ENCODE data around the gene CSDE1.

Gene CSDE1

DNA sequence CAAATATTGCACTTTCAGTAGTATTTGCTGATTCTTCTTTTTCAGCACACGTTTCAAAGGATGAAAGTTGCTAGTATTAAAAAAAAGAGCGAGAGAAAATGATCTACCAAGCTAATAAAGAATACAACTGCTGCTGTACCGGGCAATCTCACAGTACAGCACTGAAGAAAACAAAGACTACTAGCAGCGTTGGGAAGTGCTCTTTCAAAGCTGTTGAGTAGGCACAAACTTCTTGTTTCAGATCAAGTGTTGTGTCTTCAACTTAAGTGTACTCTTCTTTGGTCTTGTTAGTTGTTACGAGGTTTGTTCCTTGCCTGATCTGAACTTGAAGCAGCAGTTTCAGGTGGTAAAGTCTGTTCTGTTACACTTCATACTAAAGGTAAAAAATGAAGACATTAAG is 7.9 kb downstream of the CSDE1 start:
- DNase-seq (ENCODE audit: low spot score) = no peak

DNA sequence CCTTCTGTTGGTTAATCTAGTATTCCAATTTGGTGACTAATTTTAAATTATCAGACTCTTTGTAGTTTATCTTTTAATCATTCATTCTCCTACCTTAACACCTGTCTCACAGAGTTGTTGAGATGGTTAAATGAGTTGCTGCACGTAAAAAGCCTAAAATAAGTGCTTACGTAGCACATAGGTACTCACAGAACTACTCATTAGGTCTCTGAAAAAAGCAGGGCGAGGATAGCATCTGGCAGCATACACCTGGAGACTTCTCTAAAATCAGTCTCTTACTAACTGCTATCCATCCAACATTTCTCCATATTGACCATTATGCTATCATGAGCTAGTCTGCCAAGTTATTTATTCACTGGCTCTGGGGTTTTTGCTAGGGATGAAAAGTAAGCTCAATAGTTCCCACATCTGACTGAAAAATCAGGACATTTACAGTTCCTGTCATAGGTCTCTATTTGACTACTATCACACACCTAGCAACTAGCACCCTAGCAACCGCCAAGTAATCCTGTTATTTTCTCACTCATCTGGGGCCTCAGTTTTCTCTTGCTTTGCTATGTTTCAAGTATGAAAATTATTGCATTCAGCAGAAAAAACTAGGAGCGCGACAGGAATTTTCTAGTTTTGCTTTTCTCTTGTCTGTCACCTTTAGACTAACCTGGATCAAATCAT is 11.2 kb downstream of the CSDE1 start:
- no peak for DNase-seq (ENCODE audit: low spot score)

DNA sequence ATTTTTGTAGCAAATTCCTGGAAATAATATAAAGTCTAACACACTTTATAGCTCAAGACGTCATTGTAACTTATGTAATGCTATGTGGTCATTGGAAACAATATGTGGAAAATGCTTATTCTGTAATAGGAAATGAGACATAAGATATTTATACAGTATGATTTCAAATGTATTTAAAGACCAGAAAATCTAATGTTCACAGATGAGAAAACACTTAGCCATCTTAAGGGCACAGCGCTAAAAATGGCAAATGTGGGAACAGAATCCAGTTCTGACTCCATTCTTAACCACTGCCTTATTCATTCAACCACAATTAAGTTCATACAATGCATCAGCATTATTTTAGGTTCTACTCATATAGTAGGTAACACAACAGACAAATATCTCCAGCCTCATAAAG is 12.5 kb downstream of the CSDE1 start:
- no peak for DNase-seq (ENCODE audit: low spot score)

DNA sequence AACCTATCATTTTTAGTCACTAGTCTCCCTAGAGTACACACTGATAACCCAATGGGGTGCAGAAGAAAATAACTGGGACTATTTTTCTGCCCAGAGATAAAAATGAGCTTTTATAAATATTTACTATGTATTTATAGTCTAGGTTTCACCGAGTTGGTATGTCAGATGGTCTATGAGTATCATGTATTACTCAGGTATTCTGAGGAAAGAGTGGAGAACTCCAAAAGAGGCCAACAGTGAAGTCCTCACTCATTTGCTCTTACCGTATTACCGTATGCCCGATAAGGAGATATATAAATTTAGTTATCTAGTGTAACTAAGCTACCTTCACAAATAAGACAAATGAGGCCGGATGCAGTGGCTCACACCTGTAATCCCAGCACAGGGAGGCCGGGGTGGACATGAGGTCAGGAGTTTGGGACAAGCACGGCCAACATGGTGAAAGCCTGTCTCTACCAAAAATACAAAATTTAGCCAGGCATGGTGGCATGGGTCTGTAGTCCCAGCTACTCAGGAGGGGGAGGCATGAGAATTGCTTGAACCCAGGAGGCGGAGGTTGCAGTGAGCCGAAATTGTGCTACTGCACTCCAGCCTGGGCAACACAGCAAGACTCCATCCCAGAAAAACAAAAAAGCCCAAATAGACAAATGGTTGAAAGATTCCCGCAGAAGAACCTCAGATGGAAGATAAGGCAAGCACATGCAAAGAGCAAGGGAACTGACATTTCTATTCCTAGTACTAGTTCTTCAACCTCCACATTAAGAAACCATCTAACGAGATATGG is 15.6 kb downstream of the CSDE1 start:
- DNase-seq (ENCODE audit: low spot score) = no peak

DNA sequence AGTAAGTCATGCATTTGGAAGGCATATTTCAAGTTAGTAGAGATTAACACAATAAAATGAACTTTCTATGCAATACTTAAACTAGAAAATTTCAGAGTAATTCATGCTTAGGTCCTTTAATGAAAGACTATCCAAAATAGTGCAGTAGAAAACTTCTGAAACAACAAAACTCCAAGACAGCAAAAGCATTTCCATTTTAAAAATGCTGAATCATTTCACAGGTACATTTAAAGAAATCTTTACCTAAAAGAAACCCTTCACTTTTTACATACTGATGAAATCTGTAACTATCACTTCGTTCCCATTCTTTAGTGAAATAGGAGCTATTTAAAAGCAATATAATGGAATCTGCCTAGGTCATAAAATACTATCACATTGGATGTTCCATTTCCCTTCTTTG is 17.5 kb downstream of the CSDE1 start:
- no peak for DNase-seq (ENCODE audit: low spot score)

DNA sequence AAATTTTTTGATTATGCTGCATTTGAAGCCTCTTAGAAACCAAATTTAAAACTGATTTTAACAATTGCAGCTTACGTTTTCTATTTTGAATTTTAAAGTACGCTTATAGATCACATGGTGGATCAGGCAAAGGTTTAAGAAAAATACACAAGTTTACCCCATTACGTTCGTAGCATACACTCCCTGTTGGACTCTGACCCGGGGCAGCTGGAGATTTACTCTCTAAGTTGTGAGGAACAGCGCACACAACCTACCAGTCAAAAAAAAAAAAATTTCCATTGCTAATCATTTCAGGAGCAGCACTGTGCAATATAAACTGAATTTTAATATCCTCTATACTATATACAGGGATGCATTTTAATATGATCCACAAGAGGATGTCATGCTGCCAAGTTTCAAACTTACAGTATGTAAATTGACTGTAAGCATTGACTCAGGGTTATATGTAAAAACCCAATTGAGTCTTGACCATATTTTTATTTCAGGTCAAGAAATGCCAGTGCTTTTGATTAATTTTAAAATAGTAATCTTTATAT is 20.4 kb downstream of the CSDE1 start:
- no peak for DNase-seq (ENCODE audit: low spot score)

DNA sequence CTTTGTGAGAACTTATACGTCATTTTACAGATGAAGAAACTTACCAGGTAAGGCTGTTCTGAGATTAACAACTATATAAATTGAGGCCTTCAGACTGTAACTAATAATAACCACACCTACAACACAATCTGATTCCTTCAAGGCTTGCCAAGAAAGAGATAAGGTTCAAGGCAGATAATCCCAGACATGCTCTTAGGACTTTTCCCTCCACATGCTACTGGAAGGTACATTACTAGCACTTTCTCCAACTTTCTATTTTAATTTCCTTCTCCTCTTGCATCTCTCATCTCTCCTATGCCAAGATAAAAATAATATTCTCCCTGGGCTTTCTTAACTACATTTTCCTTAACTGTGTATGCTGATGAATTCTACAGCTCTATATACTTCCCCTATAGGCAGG is 22.3 kb downstream of the CSDE1 start:
- no peak for DNase-seq (ENCODE audit: low spot score)

DNA sequence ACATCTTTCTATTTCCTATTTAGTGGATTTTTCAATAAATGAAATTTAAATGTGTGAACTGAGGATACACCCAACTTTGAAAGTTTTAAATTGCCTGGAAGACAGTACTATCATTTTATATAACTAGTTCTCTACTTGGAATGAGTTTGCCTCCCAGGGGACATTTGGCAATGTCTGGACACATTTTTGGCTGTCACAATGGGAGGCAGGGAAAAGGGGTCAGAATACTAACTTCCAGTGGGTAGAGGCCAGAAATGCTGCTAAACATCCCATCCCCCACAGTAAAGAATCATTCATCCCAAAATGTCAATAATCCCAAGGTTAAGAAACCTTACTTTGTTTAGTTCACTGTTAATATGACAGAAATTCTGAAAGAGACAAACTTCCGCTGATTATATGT is 28.0 kb downstream of the CSDE1 start:
- DNase-seq (ENCODE audit: low spot score) = no peak

DNA sequence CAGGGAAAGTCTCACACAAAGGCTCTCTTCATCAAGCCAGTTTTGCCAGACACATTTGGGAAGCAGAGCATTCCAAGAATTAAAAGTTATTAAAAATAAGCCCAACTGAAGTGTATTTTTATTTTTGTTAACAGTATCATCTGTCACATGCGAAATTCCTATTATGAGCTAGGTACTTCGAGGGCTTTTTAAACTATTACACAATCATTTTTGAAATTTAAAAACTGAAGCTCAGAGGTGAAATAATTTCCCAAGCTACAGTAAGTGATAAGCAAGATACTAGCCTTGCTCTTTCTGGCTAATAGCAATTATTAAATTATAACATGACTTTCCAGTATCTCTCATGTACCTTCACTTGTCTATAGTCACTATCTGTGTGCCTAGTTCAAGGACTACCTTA is 29.2 kb downstream of the CSDE1 start:
- no peak for DNase-seq (ENCODE audit: low spot score)

DNA sequence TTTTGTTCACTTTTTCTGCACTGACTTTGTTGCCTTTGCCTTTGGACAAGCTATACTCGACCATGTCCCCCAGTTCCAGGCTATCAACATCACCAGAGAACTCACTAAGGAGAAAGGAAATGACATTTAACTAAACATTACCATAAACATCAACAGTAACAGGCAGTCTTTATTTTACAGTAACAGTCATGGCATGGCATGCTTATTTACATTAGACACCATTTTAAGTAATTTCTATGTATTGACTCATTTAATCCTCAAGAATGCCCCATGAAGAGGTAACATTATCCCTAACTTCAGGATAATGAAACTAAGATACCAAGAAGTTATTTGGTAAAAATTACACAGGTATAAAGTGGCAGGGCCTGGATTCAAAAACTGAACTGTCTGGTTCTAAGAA is 32.6 kb downstream of the CSDE1 start:
- DNase-seq (ENCODE audit: low spot score) = no peak

DNA sequence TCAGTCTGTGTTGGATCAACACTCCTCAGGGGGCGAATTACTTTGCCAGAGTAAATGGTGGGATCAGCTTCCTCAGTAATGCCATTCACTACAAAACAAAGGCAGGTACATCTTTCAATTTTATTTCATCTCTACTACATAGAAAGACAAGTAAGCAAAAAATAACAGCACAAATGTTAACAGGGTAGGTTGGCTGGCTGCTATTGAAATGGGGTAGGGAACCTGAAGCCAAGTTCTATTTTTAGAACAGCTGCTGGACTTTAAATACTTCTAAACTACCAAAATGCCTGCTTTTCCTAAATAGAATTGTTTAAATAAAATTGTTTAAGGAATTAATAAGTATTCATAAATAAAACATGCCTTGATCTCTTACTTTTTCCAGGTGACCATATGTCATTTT is 33.9 kb downstream of the CSDE1 start:
- no peak for DNase-seq (ENCODE audit: low spot score)

DNA sequence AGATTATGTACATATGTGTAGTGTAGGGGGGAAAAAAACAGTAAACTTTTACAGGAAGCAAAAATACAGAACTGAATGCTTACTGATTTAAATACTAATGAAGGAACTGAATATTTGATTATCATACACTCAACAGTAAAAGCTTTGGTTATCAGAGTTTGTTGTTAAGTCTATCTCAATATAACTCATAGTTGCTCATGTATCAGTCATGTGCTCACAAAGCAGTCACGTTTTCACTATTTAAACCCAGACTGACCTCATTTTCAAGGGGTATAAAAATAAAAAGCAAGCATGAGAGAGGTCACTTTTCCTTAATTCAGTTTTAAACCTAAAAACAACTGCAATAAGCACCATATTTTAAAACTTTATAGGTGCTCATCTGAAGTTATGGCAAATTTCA is 34.3 kb downstream of the CSDE1 start:
- DNase-seq (ENCODE audit: low spot score) = no peak

DNA sequence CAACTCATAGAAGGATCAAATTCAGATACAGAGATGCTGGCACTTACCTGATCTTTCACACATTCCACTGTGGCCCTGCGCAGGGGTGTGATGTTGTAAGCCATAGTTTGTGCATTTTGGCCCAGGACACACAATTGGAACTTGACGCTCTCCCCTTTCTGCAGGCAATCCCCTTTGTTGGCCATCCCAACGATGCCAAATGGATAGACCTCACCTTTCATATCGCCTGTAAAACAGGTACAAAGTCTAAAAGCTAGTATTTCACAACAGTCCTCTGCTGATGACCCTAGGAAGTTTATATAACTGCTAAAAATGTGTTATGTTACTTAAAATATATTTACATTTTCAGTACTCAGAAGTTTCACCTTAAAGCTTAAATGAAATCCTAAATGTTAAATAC is 37.3 kb downstream of the CSDE1 start:
- no peak for DNase-seq (ENCODE audit: low spot score)

DNA sequence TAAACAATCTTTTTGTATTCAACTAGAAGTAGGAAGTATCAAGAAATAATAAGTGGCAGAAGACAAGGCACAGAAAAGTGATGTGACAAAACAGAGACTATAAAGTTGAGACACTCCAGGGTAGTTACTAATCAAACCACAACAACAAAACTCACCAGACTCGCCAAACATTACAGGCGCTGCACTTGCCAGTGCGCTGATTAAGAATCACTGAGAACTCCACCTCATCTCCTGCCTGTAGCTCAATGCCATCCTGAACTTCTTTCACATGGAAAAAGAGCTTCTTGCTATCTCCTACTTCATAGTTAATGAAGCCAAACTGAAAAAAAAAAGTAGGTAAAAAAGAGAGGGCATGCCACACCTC is 38.4 kb downstream of the CSDE1 start:
- DNase-seq (ENCODE audit: low spot score) = no peak

DNA sequence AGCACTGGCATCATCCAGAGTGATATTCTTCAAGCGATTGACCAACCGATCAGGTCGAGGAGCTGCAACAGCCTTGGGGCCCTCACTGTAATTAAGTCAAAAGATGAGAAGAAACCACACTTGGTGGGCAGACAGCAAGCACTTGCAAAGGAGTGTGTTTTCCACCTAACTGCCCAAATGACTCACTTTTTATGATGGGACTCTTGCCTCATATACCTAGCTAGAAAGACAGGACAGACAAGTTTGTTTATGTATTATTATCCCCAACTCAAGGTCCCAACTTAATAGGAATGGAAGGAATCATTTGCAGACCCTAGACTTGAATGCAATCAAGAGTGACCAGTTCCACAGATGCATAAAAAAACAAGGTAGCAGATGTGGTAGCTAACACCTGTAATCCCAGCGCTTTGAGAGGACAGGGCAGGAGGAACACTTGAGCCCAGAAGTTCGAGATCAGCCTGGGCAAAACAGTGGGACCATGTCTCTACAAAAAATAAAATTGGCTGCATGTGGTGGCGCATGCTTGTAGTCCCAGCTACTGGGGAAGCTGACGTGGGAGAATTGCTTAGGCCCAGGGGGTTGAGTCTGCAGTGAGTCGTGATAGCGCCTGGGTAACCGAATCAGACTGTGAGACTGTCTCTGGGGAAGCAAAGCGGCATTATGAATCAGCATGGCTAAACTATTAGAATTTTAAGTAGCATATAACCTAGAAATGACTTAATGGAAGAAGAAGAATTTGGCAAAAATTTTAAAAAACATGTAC is 38.9 kb downstream of the CSDE1 start:
- no peak for DNase-seq (ENCODE audit: low spot score)

DNA sequence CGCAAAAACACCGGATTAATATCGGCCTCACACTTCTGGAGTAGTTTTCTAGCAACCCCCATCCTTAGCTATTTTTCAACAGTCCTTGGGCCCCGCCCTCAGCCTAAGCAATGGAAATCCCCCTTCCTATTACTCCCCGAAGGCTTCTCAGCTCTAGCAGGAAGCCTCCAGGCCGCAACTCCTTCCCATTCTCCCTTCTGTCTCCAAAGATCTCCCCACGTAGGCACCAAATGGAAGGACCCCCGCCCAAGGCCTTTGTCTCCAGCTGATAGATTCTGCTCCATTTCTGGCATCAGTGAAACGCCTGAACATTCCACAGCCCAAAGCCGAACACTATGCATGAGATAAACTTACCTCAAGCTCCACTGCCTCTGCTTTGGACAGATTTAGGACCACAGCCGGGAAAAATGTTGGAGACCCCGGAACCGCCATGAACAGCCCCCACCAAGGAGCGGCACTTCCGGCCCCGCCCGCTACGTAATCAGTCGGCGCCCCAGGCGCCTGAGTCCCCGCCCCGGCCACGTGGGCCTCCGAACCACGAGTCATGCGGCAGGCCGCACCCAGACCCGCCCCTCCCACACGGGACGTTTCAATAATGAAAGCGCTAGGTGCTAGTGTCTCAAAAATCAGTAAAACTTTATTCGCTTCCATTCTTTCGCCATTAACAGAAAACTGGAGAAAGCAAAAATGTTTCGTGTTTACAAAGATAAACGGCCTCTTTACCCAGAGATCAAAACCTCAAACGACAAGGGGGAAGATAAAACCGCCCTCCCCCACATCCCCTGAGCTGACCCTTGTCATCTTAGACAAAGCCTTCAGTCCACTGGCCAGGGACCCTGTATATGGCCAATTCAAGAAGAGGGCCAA is 41.2 kb downstream of the CSDE1 start, which contains the start of gene NRAS:
Gene NRAS (minus strand): TSS at position 468 of the 867 bp plus-strand sequence. CDS start 611 bp downstream, outside the sequence.
- peak; percentile 94 for DNase-seq (ENCODE audit: low spot score)

DNA sequence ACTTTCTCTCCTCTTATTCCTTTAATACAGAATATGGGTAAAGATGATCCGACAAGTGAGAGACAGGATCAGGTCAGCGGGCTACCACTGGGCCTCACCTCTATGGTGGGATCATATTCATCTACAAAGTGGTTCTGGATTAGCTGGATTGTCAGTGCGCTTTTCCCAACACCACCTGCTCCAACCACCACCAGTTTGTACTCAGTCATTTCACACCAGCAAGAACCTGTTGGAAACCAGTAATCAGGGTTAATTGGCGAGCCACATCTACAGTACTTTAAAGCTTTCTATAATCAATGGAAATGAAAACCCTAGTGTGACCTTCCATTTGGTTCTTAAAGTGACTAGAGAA is 41.9 kb downstream of the CSDE1 start:
- DNase-seq (ENCODE audit: low spot score) = no peak

DNA sequence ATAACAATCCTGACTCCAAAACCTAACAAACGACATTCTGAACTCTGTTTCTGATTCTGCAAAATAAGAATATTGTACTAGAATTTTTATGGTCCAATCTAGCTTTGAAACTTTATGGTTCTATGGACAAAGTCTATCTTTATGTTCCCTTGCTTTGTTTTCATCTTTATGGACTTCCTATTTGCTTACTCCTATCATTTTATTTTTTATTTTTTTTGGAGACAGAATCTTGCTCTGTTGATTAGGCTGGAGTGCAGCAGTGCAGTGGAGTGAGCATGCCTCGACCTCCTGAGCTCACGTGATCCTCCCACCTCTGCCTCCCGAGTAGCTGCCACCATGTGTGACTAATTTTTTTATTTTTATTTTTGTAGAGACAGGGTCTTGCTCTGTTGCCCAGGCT is 44.8 kb downstream of the CSDE1 start:
- no peak for DNase-seq (ENCODE audit: low spot score)

DNA sequence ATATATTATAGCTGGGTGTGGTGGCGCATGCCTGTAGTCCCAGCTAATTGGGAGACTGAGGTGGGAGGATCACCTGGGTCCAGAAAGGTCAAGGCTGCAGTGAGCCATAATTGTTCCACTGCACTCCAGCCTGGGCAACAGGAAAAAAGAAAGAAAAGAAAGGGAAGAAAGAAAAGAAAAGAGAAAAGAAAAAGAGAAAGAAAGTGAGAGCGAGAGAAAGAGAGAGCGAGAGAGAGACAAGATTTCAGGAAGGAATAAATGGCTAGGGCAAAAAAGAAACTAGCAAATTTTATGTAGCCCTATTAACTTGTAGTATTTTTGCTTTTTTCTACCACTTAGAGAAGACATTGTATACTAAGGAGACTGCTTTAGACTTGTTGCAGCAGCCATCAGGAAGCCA is 47.4 kb downstream of the CSDE1 start:
- DNase-seq (ENCODE audit: low spot score) = no peak

DNA sequence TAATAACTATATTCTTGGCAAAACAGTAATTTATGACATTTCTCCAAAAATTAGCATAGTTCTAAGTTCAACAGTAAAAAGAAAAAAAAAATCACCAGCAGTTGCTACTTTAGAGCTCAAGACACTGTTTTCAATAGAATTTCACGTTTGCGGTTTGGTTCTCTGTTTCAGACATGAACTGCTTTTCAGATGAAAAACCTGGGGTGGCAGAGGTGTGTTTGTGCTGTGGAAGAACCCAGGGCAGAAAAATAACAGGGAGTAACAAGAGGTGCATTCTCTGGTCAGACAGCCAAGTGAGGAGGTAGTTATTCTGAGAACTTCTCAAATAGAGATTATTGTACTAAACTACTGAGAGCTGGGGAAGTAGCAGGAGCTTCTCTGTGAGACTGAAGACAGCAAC is 50.2 kb downstream of the CSDE1 start:
- DNase-seq (ENCODE audit: low spot score) = no peak

DNA sequence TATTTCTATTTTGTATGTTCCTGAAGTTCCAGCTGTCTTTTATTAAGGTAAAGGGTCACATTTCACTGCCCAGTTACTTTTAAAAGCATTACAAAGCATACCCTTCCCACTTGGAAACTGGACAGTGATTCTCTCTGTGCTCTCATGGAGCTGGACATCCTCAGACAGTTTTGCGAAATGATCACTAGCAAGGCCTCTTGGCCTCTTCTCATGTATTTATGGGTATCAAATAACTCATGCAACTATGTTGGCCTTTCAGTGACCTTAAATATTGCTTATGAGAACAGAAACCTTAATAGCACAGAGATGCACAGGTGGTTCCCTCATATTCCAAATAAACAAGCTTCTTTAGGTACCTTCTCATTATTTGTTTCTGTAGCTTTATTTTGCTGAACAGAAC is 54.5 kb downstream of the CSDE1 start:
- no peak for DNase-seq (ENCODE audit: low spot score)

DNA sequence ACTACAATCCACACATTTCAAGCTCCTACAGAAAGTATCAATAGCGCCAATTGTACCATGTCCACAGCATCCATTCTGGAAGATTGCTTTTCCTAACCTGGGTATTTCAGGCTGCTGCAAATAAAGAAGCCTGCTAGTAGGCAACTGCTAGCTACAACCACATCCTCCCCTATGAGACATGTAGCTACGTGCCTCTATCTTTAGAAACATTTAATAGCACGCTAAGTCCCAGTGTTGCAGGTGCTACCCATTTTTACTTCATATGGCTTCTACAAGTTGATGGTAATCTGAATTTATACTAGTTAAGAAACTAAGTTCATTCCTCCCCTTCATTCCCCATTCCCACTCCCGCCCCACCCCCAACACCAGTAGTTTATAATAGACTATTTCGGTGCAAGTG is 55.0 kb downstream of the CSDE1 start:
- no peak for DNase-seq (ENCODE audit: low spot score)

Data from CD4-positive, alpha-beta T cell treated with Interleukin-2 at 100 ng/mL for 4 hours (primary cell).